HG03520 (cell line): ENCODE measurements around the gene ZNF724.
"Not testable (repeated sequence)": the region's sequence is repeated elsewhere in the genome, so short reads cannot be mapped to it uniquely, and the experiment has no call there.

ENCODE experiments used
- ATAC-seq: cut with Tn5 transposase; IDR thresholded peaks from one replicate; pipeline ENCODE4 v1.9.1; 2021; ENCODE audit warnings: mild to moderate bottlenecking, moderate library complexity; ENCODE audit not compliant: unreplicated experiment

Gene ZNF724

GRCh38 chr19:23253256-23253655, 3.1 kb upstream of the ZNF724 start:
- not testable (repeated sequence) for ATAC-seq

DNA sequence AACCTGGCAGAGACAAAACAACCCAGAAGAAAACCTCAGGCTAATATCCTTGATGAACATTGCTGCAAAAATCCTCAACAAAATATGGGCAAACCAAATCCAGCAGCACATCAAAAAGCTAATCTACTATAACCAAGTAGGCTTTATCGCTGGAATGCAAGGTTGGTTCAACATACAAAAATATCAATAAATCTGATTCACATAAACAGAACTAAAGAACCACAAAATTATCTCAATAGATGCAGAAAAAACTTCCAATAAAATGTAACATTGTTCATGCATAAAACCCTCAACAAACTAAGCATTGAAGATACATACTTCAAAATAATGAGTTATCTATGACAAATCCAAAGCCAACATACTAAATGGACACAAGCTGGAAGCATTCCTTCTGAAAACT, 8.8 kb downstream of the ZNF724 start:
- ATAC-seq: no peak

DNA sequence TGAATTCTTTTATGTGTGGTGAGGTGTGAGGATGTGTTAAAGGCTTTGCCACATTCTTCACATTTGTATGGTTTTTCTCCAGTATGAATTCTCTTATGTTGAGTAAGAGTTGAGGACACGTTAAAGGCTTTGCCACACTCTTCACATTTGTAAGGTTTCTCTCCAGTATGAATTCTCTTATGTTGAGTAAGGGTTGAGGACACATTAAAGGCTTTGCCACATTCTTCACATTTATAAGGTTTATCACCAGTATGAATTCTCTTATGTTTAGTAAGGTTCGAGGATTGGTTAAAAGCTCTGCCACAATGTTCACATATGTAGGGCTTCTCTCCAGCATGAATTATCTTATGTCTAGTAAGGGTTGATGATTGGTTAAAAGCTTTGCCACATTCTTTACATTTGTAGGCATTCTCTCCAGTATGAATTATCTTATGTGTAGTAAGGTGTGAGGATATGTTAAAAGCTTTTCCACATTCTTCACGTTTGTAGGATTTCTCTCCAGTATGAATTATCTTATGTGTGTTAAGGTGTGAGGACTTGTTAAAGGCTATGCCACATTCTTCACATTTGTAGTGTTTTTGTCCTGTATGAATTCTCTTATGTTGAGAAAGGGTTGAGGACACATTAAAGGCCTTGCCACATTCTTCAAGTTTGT, 27.1 kb downstream of the ZNF724 start:
- ATAC-seq: no peak

- ATAC-seq: no peak
Observed at GRCh38 chr19:23203841-23204344, 46.3 kb downstream of the ZNF724 start.

GRCh38 chr19:23190341-23190740, 59.9 kb downstream of the ZNF724 start:
- no peak for ATAC-seq

DNA sequence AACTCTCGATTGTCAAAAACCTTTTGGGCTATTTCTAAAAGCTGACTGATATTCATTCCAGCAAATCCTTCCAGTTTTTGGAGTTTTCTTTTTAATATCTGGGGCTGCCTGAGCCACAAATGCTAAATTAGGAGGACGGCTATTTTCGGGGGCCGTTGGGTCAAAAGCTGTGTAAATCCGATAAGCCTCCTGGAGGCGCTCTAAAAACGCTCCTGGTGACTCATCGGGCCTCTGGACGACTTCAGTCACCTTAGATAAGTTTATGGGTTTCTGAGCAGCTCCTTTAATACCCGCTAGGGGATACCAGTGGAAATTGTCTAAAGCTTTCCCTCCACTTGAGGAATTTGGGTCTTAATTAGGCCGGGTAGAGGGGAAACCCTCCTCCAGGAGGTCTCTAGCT, 66.9 kb downstream of the ZNF724 start:
- no peak for ATAC-seq
